ENCODE data around the gene ZNF239.
"Not testable (repeated sequence)": the region's sequence is repeated elsewhere in the genome, so short reads cannot be mapped to it uniquely, and the experiment has no call there.

The ZNF239 gene

GRCh38 chr10:43598446-43598845, 24.0 kb upstream of the ZNF239 start:
- TF ChIP-seq TAF1 (IDR thresholded peaks at IDR 0.05; ENCODE audit: borderline replicate concordance, low read depth, low read length): no peak
- no peak for TF ChIP-seq POLR2AphosphoS5 (IDR thresholded peaks at IDR 0.05; ENCODE audit: low read depth, low read length)
- no peak for TF ChIP-seq POLR2A (IDR thresholded peaks at IDR 0.05; ENCODE audit: low read depth, low read length)
- no peak for DNase-seq (ENCODE audit: insufficient read length)
- no peak for FAIRE-seq

- FAIRE-seq: no peak
- DNase-seq (ENCODE audit: insufficient read length): no peak
- TF ChIP-seq POLR2A (IDR thresholded peaks at IDR 0.05; ENCODE audit: low read depth, low read length): no peak
- TF ChIP-seq POLR2AphosphoS5 (IDR thresholded peaks at IDR 0.05; ENCODE audit: low read depth, low read length): no peak
- TF ChIP-seq TAF1 (IDR thresholded peaks at IDR 0.05; ENCODE audit: borderline replicate concordance, low read depth, low read length): no peak
These were observed 22.1 kb upstream of the ZNF239 start for GRCh38 chr10:43596546-43596945.

GRCh38 chr10:43595739-43596298, 21.4 kb upstream of the ZNF239 start:
- TF ChIP-seq POLR2AphosphoS5 (IDR thresholded peaks at IDR 0.05; ENCODE audit: low read depth, low read length) (no peak), POLR2A (IDR thresholded peaks at IDR 0.05; ENCODE audit: low read depth, low read length) (no peak)
- DNase-seq (ENCODE audit: insufficient read length) (no peak), FAIRE-seq (peak; percentile 61)

- DNase-seq (ENCODE audit: insufficient read length) (peak; percentile 34), FAIRE-seq (peak; percentile 90)
- TF ChIP-seq POLR2AphosphoS5 (IDR thresholded peaks at IDR 0.05; ENCODE audit: low read depth, low read length) (no peak), POLR2A (IDR thresholded peaks at IDR 0.05; ENCODE audit: low read depth, low read length) (no peak), TAF1 (IDR thresholded peaks at IDR 0.05; ENCODE audit: borderline replicate concordance, low read depth, low read length) (no peak)
These were observed 20.7 kb upstream of the ZNF239 start for GRCh38 chr10:43594944-43595589.

GRCh38 chr10:43591303-43591904, 17.0 kb upstream of the ZNF239 start:
- no peak for FAIRE-seq
- TF ChIP-seq TAF1 (IDR thresholded peaks at IDR 0.05; ENCODE audit: borderline replicate concordance, low read depth, low read length) (no peak), POLR2AphosphoS5 (IDR thresholded peaks at IDR 0.05; ENCODE audit: low read depth, low read length) (no peak), POLR2A (IDR thresholded peaks at IDR 0.05; ENCODE audit: low read depth, low read length) (no peak)
- DNase-seq (ENCODE audit: insufficient read length): no peak

- not testable (repeated sequence) for FAIRE-seq; DNase-seq (ENCODE audit: insufficient read length)
These were observed 12.3 kb upstream of the ZNF239 start for GRCh38 chr10:43586730-43587115.

GRCh38 chr10:43585981-43586729, 11.7 kb upstream of the ZNF239 start:
- FAIRE-seq (no peak), DNase-seq (ENCODE audit: insufficient read length) (no peak)
- no peak for TF ChIP-seq POLR2A (IDR thresholded peaks at IDR 0.05; ENCODE audit: low read depth, low read length)
- TF ChIP-seq TAF1 (IDR thresholded peaks at IDR 0.05; ENCODE audit: borderline replicate concordance, low read depth, low read length): no peak
- TF ChIP-seq POLR2AphosphoS5 (IDR thresholded peaks at IDR 0.05; ENCODE audit: low read depth, low read length): no peak

- no peak for TF ChIP-seq POLR2AphosphoS5 (IDR thresholded peaks at IDR 0.05; ENCODE audit: low read depth, low read length)
- TF ChIP-seq POLR2A (IDR thresholded peaks at IDR 0.05; ENCODE audit: low read depth, low read length): no peak
- no peak for DNase-seq (ENCODE audit: insufficient read length)
- FAIRE-seq: no peak
These were observed 10.6 kb upstream of the ZNF239 start for GRCh38 chr10:43585046-43585445.

GRCh38 chr10:43584051-43584450, 9.6 kb upstream of the ZNF239 start:
- FAIRE-seq (no peak), DNase-seq (ENCODE audit: insufficient read length) (no peak)
- TF ChIP-seq POLR2AphosphoS5 (IDR thresholded peaks at IDR 0.05; ENCODE audit: low read depth, low read length) (no peak), TAF1 (IDR thresholded peaks at IDR 0.05; ENCODE audit: borderline replicate concordance, low read depth, low read length) (no peak), POLR2A (IDR thresholded peaks at IDR 0.05; ENCODE audit: low read depth, low read length) (no peak)

- DNase-seq (ENCODE audit: insufficient read length) (no peak), FAIRE-seq (no peak)
- TF ChIP-seq TAF1 (IDR thresholded peaks at IDR 0.05; ENCODE audit: borderline replicate concordance, low read depth, low read length): no peak
- no peak for TF ChIP-seq POLR2AphosphoS5 (IDR thresholded peaks at IDR 0.05; ENCODE audit: low read depth, low read length)
- TF ChIP-seq POLR2A (IDR thresholded peaks at IDR 0.05; ENCODE audit: low read depth, low read length): no peak
These were observed 2.2 kb upstream of the ZNF239 start for GRCh38 chr10:43576580-43576979.

GRCh38 chr10:43576062-43576461, 1.6 kb upstream of the ZNF239 start:
- DNase-seq (ENCODE audit: insufficient read length): no peak
- TF ChIP-seq TAF1 (IDR thresholded peaks at IDR 0.05; ENCODE audit: borderline replicate concordance, low read depth, low read length) (no peak), POLR2AphosphoS5 (IDR thresholded peaks at IDR 0.05; ENCODE audit: low read depth, low read length) (no peak), POLR2A (IDR thresholded peaks at IDR 0.05; ENCODE audit: low read depth, low read length) (no peak)
- no peak for FAIRE-seq

GRCh38 chr10:43574906-43575305, 490 bp upstream of the ZNF239 start:
- no peak for FAIRE-seq
- TF ChIP-seq POLR2A (IDR thresholded peaks at IDR 0.05; ENCODE audit: low read depth, low read length): no peak
- TF ChIP-seq POLR2AphosphoS5 (IDR thresholded peaks at IDR 0.05; ENCODE audit: low read depth, low read length): no peak
- no peak for TF ChIP-seq TAF1 (IDR thresholded peaks at IDR 0.05; ENCODE audit: borderline replicate concordance, low read depth, low read length)
- no peak for DNase-seq (ENCODE audit: insufficient read length)

Data from GM12892 (cell line).